ENCODE measurements around the gene CFAP99. TPM values are rescaled to one million over a fixed set of nuclear protein-coding genes. Genes with fewer than 3 reads are reported as not detected.

Gene CFAP99
- total and polyA plus RNA-seq, 2 of the 4 experiments (the other 2 are of a cell fraction) = not detected

DNA sequence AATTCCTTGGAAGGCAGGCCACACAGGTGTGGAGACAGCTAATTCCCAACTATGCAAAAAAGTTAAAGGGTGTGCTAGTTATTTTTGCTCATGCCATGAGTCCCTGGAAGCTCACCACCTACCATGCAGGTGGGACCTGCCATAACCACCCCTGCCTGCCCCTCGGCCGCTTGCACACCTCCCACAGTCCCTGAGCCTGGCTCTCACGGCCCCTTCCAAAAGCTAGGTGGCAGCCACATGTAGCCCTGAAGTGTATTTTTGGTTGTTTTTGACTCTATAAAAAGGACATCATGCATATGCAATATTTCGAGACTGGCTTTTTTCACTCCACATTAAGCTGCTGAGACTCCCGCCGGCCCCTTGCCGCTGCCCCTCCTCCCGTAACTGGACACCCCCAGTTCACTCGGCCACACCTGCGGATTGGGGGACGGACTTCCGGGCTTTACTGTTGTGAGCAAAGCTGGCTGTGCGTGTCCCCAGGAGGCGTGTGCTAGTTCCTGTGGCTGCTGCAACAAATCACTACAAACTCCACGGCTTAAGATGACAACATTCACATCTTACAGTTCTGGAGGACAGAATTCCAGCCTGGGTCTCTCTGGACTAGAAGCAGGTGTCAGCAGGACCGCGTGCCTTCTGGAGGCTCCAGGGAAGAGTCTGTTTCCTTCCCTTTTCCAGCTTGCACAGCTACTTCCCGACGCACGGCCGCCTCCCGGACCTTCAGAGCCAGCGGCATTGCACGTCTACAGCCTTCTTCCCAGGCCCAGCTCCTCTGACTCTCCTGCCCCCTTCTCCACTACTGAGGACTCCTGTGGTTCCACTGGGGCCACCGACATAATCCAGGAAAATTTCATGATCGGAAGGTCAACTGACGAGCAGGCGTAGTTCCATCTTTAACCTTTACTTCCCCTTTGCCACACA lies 25.1 kb upstream of the CFAP99 start:
- intact Hi-C loops (cut with micrococcal nuclease) = no loop called here
- Histone ChIP-seq H3K9ac (ENCODE audit: low read depth, low read length) (no peak overlapping the region), H3K36me3 (ENCODE audit: control insufficient read depth, insufficient read depth, low read length) (no peaks in the 10 kb centered on the region), H2BK120ac (ENCODE audit: low read depth, low read length) (no peak overlapping the region), H4K8ac (ENCODE audit: low read depth in 2 of 2, low read length in 2 of 2) (no peak overlapping the region), H3K4me3 (ENCODE audit: insufficient read depth, low read depth, low read length) (no peak overlapping the region), H2BK20ac (ENCODE audit: low read depth, low read length) (no peak overlapping the region), H3K18ac (ENCODE audit: low read depth, low read length) (no peak overlapping the region), H3K23ac (ENCODE audit: low read depth, low read length) (no peak overlapping the region), H4K91ac (ENCODE audit: insufficient read depth, low read depth, low read length) (no peak overlapping the region), H4K20me1 (ENCODE audit: insufficient read depth, low read length) (no peaks in the 10 kb centered on the region; the same call in 1 of the 2 replicates), H3K4ac (ENCODE audit: low read depth, low read length) (no peak overlapping the region), H2AFZ (replicated peaks; ENCODE audit: low read length, poor library complexity) (peak overlapping the region; percentile 78), H4K5ac (ENCODE audit: low read depth, low read length) (no peak overlapping the region), H3K27me3 (ENCODE audit: control insufficient read depth, insufficient read depth, low read length) (peaks cover 46% of the 10 kb centered on the region), H3K9me1 (ENCODE audit: insufficient read depth, low read length) (no peaks in the 10 kb centered on the region), H2BK15ac (ENCODE audit: low read depth, low read length) (no peak overlapping the region; the same call in 2 of the 3 replicates), H2BK5ac (ENCODE audit: low read depth, low read length, poor library complexity, severe bottlenecking) (no peak overlapping the region), H3K79me1 (ENCODE audit: low read depth in 1 of 2, low read length in 2 of 2) (no peaks in the 10 kb centered on the region), H3K56ac (ENCODE audit: extremely low read depth, insufficient read depth, low read length) (no peak overlapping the region), H3K9me3 (ENCODE audit: control insufficient read depth, insufficient read depth, low read length) (no peaks in the 10 kb centered on the region), H2AK9ac (replicated peaks; ENCODE audit: low read depth, low read length, poor library complexity) (no peak overlapping the region), H3K14ac (replicated peaks; ENCODE audit: low read depth, low read length) (no peak overlapping the region), H3K4me1 (ENCODE audit: control insufficient read depth, insufficient read depth, low read length) (peaks cover 4% of the 10 kb centered on the region; the same call in 1 of the 2 replicates), H2AK5ac (ENCODE audit: low read depth, low read length) (no peak overlapping the region), H3K4me2 (ENCODE audit: low read depth, low read length) (peak overlapping the region; percentile 4; the same call in 1 of the 2 replicates), H3K27ac (ENCODE audit: insufficient read depth, low read length) (no peak overlapping the region)
- dilution Hi-C loops (cut with HindIII; ENCODE audit: low sequenced_read_pairs, unreplicated experiment) = no loop called here
- CTCF ChIA-PET = interaction anchor here (0.8 to 1.0 kb wide), 2 partner anchors 20 to 22 kb away, joined by 3 read pairs; no protein-coding TSS in a partner anchor
- DNase-seq = no peak
- in situ Hi-C loops (cut with MboI; ENCODE audit: low sequenced_read_pairs) = no loop called here
- POLR2A ChIA-PET (ENCODE audit: unreplicated experiment) = no interaction called here
- BruUV-seq (replicated peaks) = no TSS peak
- TF ChIP-seq NFE2L2 (IDR thresholded peaks at IDR 0.05; ENCODE audit: low read depth, low read length) (no peak), CHD1 (IDR thresholded peaks at IDR 0.05; ENCODE audit: low read depth, low read length) (no peak), RCOR1 (IDR thresholded peaks at IDR 0.05; ENCODE audit: insufficient replicate concordance, low read length) (no peak), CEBPB (IDR thresholded peaks at IDR 0.05; ENCODE audit: low read depth, low read length) (no peak), SMC3 (IDR thresholded peaks at IDR 0.05; ENCODE audit: low read depth, low read length) (no peak)
- TF ChIP-seq, protein P1, sequence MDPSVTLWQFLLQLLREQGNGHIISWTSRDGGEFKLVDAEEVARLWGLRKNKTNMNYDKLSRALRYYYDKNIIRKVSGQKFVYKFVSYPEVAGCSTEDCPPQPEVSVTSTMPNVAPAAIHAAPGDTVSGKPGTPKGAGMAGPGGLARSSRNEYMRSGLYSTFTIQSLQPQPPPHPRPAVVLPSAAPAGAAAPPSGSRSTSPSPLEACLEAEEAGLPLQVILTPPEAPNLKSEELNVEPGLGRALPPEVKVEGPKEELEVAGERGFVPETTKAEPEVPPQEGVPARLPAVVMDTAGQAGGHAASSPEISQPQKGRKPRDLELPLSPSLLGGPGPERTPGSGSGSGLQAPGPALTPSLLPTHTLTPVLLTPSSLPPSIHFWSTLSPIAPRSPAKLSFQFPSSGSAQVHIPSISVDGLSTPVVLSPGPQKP (IDR thresholded peaks at IDR 0.05; ENCODE audit: borderline replicate concordance, low read depth, low read length) = no peak
- TF ChIP-seq, protein P2, sequence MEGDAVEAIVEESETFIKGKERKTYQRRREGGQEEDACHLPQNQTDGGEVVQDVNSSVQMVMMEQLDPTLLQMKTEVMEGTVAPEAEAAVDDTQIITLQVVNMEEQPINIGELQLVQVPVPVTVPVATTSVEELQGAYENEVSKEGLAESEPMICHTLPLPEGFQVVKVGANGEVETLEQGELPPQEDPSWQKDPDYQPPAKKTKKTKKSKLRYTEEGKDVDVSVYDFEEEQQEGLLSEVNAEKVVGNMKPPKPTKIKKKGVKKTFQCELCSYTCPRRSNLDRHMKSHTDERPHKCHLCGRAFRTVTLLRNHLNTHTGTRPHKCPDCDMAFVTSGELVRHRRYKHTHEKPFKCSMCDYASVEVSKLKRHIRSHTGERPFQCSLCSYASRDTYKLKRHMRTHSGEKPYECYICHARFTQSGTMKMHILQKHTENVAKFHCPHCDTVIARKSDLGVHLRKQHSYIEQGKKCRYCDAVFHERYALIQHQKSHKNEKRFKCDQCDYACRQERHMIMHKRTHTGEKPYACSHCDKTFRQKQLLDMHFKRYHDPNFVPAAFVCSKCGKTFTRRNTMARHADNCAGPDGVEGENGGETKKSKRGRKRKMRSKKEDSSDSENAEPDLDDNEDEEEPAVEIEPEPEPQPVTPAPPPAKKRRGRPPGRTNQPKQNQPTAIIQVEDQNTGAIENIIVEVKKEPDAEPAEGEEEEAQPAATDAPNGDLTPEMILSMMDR (conservative IDR thresholded peaks at IDR 0.05; ENCODE audit: low read depth, low read length) = no peak
- ATAC-seq (ENCODE audit: low read depth) = peak; percentile 36; the same call in 1 of the 2 replicates
- WGBS, 2 experiments (ENCODE audit: extremely low coverage in 2 of 2, insufficient read length in 1 of 2) = 30% methylated on average over 12 of the region's 28 CpGs; no CpG with 5 or more reads in 1 of the 2 experiments

Data from IMR-90 (cell line).